ENCODE measurements around the gene ACTL7B.

GRCh38 chr9:108900176-108900575, 44.4 kb upstream of the ACTL7B start:
- TF ChIP-seq, protein P1, sequence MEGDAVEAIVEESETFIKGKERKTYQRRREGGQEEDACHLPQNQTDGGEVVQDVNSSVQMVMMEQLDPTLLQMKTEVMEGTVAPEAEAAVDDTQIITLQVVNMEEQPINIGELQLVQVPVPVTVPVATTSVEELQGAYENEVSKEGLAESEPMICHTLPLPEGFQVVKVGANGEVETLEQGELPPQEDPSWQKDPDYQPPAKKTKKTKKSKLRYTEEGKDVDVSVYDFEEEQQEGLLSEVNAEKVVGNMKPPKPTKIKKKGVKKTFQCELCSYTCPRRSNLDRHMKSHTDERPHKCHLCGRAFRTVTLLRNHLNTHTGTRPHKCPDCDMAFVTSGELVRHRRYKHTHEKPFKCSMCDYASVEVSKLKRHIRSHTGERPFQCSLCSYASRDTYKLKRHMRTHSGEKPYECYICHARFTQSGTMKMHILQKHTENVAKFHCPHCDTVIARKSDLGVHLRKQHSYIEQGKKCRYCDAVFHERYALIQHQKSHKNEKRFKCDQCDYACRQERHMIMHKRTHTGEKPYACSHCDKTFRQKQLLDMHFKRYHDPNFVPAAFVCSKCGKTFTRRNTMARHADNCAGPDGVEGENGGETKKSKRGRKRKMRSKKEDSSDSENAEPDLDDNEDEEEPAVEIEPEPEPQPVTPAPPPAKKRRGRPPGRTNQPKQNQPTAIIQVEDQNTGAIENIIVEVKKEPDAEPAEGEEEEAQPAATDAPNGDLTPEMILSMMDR (IDR thresholded peaks at IDR 0.05; ENCODE audit: insufficient read depth, low read length, poor library complexity, severe bottlenecking), result no peak
- no peak for TF ChIP-seq EZH2phosphoT487 (conservative IDR thresholded peaks at IDR 0.05; ENCODE audit: low read length)

All from SU-DHL-6 (cell line).